NCI-H2029 (cell line): ENCODE results near the gene CHST13.

Experiments
- DNase-seq: peaks from one replicate; lab custom pipeline; 2025; lab: John Stamatoyannopoulos, UW

CHST13 gene

DNA sequence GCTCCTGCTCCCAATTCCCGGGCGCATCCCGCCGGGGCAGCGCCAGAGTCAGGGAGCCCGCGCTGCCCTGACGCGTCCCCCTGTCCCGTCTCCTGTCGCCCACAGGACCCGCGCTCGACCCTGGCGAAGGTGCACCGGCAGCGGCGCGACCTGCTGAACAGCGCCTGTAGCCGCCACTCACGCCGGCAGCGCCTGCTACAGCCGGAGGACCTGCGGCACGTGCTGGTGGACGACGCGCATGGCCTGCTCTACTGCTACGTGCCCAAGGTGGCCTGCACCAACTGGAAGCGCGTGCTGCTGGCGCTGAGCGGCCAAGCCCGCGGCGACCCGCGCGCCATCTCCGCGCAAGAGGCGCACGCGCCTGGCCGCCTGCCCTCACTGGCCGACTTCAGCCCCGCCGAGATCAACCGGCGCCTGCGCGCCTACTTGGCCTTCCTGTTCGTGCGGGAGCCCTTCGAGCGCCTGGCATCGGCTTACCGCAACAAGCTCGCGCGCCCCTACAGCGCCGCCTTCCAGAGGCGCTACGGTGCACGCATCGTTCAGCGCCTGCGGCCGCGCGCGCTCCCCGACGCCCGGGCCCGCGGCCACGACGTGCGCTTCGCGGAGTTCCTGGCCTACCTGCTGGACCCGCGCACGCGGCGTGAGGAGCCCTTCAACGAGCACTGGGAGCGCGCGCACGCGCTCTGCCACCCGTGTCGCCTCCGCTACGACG is 17.8 kb downstream of the CHST13 start:
- DNase-seq = no peak

- no peak for DNase-seq
Measured at GRCh38 chr3:126542340-126543241, 18.6 kb downstream of the CHST13 start.

GRCh38 chr3:126543457-126544061 is 19.6 kb downstream of the CHST13 start:
- no peak for DNase-seq

- DNase-seq = no peak
Measured at GRCh38 chr3:126544596-126545281, 20.8 kb downstream of the CHST13 start.

DNA sequence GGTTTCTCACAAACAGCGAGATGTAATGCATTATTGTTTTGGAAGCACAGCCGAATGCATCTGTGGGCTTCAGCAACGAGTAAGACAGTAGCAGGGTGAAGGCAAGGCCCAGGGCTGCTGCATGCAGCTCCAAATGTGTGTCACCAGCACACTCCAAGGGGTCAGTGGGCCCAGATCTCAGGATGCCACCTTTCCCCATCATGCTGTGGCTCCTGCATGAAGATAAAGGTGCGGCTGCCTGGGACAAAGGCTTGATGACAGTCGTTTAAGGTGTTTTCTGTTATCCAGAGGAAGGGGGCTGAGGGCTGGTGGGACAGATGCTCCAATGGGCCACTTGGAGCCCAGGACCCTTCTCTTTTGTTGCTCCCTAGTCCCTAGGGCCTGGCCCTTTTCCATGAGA is 21.6 kb downstream of the CHST13 start:
- DNase-seq = no peak

- no peak for DNase-seq
Measured at GRCh38 chr3:126546013-126546412, 22.1 kb downstream of the CHST13 start.

DNA sequence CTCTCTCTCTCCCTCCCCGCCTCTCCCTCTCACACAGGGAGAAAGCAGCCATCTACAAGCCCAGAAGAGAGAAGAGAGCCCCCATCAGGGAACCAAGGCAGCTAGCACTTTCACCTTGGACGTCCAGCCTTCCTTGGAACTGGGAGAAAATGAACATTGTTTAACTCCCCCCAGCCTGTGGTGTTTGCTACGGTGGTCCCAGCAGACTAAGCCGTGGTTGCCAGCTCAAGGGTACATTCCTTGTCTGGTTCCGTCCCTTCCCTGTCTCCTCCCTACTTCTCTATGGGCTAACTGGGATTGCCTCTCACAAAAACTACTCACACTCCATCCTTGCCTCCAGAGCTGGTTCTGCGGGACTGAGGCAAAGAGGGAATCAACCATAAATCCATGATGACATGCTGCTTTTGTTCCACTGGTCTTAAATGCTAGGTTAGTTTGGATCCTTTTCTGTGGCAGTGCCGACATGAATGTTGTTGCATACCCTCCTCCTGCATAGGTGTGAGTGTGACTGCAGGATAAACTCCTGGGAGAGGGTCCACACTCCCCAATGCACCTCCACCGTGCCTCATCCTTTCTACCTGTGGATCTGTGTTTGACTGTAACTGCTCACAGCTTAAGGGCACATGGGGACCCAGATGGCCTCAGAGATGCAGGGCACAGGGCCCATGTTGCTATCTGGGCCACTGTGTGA is 22.7 kb downstream of the CHST13 start:
- DNase-seq = no peak

- no peak for DNase-seq
Measured at GRCh38 chr3:126547721-126548120, 23.8 kb downstream of the CHST13 start.

DNA sequence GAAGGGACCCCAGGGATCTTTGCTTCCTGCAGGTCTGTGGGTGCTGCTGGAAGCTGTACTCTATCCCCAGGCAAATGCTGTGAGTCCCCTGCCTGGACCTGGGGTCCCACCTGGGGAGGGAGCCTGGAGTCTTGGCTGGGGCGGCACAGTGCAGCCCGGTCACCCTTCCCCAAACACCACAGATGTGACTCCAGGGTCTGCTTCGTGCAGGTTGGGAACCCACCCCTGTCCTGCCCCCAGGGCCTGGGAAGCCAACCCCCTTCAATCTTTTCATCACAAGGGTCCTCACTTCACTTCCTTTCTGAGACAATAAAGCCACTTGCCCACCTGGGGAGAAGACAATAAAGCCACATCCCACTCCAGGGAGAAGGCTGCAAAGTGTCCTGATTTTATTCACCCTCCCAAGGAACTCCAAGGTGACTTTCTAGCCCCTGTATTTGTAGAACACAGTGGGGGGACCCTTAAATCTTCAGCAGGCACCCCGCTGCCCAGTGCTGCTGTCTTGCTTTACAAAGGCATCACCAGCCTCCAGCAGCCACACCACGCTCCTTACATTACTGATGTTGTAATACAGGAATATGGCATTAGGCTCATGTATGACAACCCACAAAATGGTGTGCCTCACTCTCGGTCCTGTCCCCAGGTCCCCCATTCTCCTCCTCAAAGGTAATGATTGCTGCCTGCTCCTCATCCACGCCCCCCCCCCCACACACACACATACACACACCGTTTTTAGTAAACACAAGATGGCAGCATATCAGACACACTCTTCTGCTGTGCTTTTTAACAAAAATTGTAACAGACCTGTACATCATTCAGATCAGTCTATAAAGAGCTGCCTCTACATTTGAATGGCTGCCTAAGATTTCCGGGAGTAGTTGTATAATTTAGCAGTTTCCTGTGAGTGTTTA is 24.9 kb downstream of the CHST13 start:
- DNase-seq = no peak

- DNase-seq = no peak
Measured at GRCh38 chr3:126549861-126550487, 26.0 kb downstream of the CHST13 start.

DNA sequence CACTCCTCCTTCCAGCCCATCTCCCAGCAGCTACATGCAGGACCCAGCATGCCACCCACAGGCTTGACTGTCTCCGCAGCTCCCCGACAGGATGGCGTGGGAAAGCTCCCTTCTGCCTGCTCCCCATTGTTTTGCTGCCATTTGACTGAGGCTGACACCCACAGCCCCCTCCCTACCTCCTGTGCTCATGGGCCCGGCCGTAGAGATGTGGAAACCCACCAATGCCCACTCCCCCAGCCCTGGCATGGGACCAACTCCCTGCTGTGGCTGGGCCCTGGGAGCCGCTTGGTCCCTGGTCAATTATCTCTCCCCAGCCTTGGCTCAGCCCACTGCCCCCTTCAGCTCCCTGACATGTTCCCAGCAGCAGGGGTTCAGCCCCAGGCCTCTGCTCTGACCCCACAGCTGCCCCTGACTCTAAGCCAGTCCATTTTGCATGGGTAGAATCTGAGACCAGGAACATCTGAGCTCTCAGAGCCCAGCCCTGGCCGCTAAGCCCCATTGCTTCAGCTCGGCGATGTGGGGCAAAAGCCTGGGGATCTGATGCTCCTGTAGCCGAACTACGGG is 26.6 kb downstream of the CHST13 start:
- no peak for DNase-seq

DNA sequence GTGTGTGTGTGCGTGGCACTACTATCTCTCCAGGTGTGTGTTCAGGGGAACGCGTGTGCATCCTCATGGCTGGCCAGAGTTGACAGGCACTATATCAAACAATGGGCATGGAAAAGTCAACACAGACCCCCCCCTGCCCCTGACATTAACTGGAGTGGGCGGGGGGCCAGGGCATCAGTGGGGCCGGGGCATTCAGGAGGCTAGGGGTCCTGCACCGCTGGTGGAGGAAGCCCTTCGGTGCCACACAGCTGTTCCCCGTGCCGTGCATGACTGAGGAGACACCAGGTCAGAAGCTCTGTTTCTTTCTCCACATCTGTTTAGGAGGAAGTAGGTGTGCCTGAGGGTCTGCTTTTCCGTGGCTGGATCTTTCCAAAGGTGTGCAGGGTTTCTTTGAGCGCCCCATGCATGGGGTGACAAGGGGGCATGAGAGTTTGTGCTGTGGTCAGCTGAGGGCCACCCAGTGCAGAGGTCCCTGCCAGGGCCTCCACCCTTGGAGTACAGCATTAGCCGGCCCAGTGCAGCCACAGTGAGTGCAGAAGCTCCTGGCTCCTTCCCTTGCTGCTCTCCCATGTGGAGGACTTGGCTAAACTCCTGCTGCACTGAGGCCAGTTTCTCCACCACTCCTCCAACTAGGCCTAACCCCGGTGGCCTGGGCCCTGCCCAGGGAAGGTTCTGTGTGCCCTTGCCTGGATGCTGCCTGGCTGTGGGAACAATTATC is 27.3 kb downstream of the CHST13 start:
- DNase-seq = no peak

- no peak for DNase-seq
Measured at GRCh38 chr3:126551839-126552687, 28.1 kb downstream of the CHST13 start.

DNA sequence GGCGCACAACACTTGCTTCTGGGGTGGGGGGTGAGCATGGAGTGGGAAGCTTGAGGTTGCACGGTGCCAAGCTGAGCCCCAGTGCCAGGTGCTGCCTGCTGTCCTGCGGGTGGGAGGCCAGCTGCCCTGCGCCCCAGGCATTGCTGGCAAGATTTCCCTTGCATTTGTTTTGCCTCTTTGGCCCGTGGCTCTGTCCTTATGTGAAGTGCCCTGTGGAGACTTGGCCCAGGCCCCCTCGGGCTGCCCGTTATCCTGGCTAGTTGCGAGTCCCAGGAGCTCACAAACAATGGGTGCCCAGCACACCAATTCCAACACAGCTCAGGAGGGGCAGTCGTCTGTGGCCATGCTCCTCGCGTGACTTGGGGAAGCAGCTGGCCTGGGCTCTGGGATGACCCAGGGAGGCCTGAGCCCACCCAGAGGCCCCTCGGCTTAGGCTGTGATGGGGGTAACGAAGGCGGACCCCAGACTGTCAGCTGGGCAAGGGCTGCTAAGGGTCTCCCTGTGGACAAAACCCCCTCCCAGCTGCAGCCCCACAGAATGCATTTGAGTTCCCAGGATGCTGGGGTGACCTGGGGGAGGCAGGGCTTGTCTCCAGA is 28.8 kb downstream of the CHST13 start:
- DNase-seq = no peak

DNA sequence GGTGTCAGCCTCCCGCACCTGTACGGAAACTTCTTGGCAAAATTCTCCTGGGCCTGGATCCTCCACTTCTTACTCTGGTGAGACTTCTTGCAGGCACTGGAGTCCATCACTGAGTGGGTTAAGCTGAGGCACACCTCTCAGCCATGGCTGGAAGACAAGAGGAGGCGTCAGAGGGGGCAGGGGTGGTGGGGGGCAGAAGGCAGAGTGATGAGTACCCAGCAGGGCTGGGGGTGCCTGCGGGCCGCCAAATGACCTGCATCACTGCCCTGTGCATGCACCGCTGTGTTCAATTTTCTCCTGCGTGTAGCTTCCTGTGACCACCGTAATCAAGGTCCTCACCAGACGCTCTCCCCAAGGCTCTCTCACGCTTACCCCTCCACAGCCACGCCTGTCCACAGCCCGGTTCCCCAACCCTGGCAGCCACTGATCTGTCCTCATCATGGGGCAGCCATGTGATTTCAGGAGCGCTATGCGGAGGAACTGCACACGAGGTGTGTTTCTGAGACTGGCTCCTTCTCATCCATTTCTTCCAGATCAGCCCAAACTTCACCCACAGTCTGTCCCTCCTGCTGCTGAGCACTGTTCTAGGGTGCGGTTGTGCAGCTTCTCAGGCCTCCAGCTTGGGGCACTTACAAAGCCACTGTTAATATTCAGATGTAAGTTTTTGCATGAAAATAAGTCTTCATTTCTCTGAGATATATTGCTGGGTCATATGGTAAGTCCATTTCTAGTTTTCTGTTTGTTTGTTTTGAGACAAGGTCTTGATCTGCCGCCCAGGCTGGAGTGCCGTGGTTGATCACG is 29.5 kb downstream of the CHST13 start:
- no peak for DNase-seq

DNA sequence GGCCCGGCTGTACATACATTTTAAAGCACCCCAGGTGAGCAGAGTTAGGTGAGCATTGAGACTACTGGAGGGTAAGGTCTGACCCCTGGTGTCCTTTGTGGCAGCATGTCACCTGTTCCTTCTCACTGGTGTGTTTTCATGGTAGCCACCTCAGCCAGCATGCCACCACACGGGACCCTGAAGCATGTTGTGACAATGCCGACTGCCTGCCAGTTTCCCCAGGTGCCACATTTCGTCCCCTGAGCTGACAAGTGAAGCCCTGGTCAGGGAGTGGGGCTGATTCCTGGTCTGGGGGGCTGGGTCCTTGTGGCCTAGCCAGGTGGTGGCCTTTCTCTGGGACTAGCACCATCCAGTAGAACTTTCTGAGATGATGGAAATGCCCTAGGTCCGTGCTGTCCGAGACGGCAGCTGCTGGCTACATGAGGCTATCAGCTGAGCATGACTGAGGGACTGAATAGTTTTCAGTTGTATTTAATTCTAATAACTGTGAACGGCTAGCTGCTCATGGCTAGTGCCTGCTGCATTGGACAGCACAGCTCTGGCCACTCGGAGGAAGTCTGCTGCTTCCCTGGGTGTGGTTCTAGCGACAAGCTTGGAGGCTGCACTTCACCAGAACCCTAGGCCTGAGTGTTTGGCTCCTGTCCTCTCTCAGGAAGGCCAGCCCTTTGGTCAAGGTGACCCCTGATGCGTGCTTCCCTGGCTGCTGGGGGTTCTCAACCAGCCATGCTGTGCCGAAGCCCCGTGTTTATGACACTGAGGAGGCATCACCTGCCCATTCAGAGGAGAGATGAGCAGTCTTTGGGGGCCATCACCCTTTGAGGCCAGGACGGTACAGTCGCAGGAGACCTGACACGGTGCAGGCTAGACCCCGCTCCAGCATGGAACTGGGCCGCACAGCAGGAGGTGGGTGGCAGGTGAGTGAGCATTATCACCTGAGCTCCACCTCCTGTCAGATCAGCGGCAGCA is 30.9 kb downstream of the CHST13 start:
- no peak for DNase-seq
